CD8-positive, alpha-beta memory T cell (primary cell): Measurements from ENCODE around the gene CADPS. TPM values are rescaled to one million over a fixed set of nuclear protein-coding genes. Genes with fewer than 3 reads are reported as not detected.

Experiments
- CTCF ChIA-PET: fragments of 350-600 bp; sonication (Branson Sonifier 250); formaldehyde crosslinking; loops from one replicate; lab custom pipeline; 2021; ENCODE audit warnings: antibody characterized with exemption; lab: Charles Lee
- POLR2A ChIA-PET: fragments of 350-600 bp; sonication (Branson Sonifier 250); formaldehyde crosslinking; loops from one replicate; lab custom pipeline; 2021; ENCODE audit warnings: antibody characterized with exemption; lab: Charles Lee
- DNase-seq, 5 donors: peaks; one replicate each; pipeline versions ENCODE4 v3.0.0 to v3.0.0-alpha.2; 2020 to 2022; ENCODE audit warnings: mixed read lengths in 1 of 5
- H3K27ac ChIP-seq: one replicate; pipeline ENCODE4 v1.7.0; 2013; ENCODE audit warnings: low read depth, mild to moderate bottlenecking, low read length, moderate library complexity
- H3K27me3 ChIP-seq: 2 replicates; pipeline ENCODE4 v1.7.0; 2013; ENCODE audit warnings: low read length, mild to moderate bottlenecking; ENCODE audit not compliant: insufficient read depth, poor library complexity, severe bottlenecking
- H3K36me3 ChIP-seq: 2 replicates; pipeline ENCODE4 v1.7.0; 2013; ENCODE audit warnings: mild to moderate bottlenecking, low read length, moderate library complexity; ENCODE audit not compliant: insufficient read depth
- H3K4me1 ChIP-seq: 2 replicates; pipeline ENCODE4 v1.7.0; 2013; ENCODE audit warnings: mild to moderate bottlenecking, low read length, moderate library complexity; ENCODE audit not compliant: insufficient read depth
- H3K4me3 ChIP-seq: 2 replicates; pipeline ENCODE4 v1.7.0; 2013; ENCODE audit warnings: mild to moderate bottlenecking, low read length
- H3K9me3 ChIP-seq: 2 replicates; pipeline ENCODE4 v1.7.0; 2013; ENCODE audit warnings: mild to moderate bottlenecking, low read length
- H3K27ac Mint-ChIP-seq, 8 donors: one replicate each; pipeline ENCODE4 v1.8.0; 2020 to 2021; ENCODE audit warnings: mixed read lengths in 8 of 8, mild to moderate bottlenecking in 6 of 8, inconsistent platforms in 3 of 8, moderate library complexity in 3 of 8
- H3K27me3 Mint-ChIP-seq, 2 donors: one replicate each; pipeline ENCODE4 v1.8.0; 2020 to 2021; ENCODE audit warnings: mixed read lengths in 2 of 2, mild to moderate bottlenecking in 1 of 2, moderate library complexity in 1 of 2
- H3K36me3 Mint-ChIP-seq, 3 donors: one replicate each; pipeline ENCODE4 v1.8.0; 2020 to 2021; ENCODE audit warnings: mixed read lengths in 3 of 3, inconsistent platforms in 1 of 3, mild to moderate bottlenecking in 1 of 3
- H3K4me1 Mint-ChIP-seq, 3 donors: one replicate each; pipeline ENCODE4 v1.8.0; 2020 to 2021; ENCODE audit warnings: mixed read lengths in 3 of 3, inconsistent platforms in 1 of 3, mild to moderate bottlenecking in 1 of 3
- H3K4me3 Mint-ChIP-seq, 7 donors: one replicate each; pipeline ENCODE4 v1.8.0; 2020 to 2021; ENCODE audit warnings: mixed read lengths in 7 of 7, mild to moderate bottlenecking in 6 of 7, moderate library complexity in 4 of 7, inconsistent platforms in 2 of 7
- H3K9me3 Mint-ChIP-seq, 5 donors: one replicate each; pipeline ENCODE4 v1.8.0; 2020 to 2022; ENCODE audit warnings: mixed read lengths in 5 of 5, mild to moderate bottlenecking in 3 of 5, moderate library complexity in 2 of 5, inconsistent platforms in 1 of 5
- polyA plus RNA-seq: library from polyadenylated mRNA; unstranded; fragments of 300-500 nt; fragmentation: Illumina TruSeq; gene quantifications from one replicate; pipeline ENCODE4 v1.2.3, GENCODE V29; 2021
- total RNA-seq, 2 experiments: library from RNA; stranded (reverse); gene quantifications; one replicate each; pipeline ENCODE4 v1.2.3, GENCODE V29; 2021

CADPS gene
- total and polyA plus RNA-seq, 3 experiments from 2014 or later: not detected

DNA sequence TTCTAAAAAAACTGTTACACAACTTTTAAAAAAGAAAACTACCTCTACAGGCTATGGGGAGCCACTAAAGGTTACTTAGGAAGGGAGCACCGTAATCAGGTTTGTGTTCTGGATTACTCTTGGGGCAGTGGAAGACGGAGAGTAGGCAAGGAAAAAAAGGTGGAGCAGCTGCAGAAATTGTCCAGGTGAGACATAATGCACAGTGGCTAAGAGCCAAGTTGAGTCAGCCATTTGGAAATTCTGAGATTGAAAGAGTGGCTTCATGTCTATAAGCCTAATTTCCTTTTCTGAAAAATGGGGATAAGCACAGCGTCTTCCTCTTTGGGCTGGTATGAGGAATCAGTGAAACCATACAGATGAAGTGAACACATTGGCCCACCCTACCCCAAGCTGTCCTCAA lies 195.2 kb downstream of the CADPS start:
- Histone ChIP-seq H3K9me3 (no peaks in the 10 kb centered on the region), H3K27me3 (no peaks in the 10 kb centered on the region), H3K4me3 (no peak overlapping the region), H3K27ac (no peak overlapping the region), H3K36me3 (no peaks in the 10 kb centered on the region), H3K4me1 (no peaks in the 10 kb centered on the region)
- no peaks in the 10 kb centered on the region for H3K36me3 Mint-ChIP-seq
- ChIA-PET POLR2A (no interaction called here), CTCF (no interaction called here)
- H3K4me3 Mint-ChIP-seq: no peak overlapping the region
- H3K27me3 Mint-ChIP-seq: no peaks in the 10 kb centered on the region
- H3K9me3 Mint-ChIP-seq: peaks cover 0 to 7% (median 0%) of the 10 kb centered on the region in 5 donors
- no peak overlapping the region for H3K27ac Mint-ChIP-seq
- no peak for DNase-seq
- H3K4me1 Mint-ChIP-seq: no peaks in the 10 kb centered on the region

DNA sequence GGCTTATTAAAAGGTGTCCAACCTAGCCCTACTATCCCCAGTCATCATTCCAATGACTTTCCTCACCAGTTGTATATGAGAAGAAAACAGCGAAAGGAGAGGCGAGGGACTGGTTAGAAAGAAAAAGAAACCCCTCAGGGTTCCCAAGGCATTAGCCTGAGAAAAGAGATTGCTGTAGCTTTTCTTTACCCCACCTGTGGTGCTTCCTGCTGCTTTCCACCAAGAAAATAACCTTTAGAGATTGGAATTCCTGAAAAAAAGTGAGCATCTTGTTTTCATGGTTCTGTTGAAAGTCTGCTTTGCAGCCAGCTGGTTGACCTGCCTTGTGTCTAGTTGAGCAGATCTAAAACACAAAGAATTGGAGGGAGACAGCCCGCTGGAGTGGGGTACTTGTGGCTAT lies 196.4 kb downstream of the CADPS start:
- Mint-ChIP-seq H3K9me3 (peaks cover 0 to 7% (median 0%) of the 10 kb centered on the region in 5 donors), H3K27ac (no peak overlapping the region), H3K27me3 (no peaks in the 10 kb centered on the region), H3K4me1 (no peaks in the 10 kb centered on the region), H3K36me3 (no peaks in the 10 kb centered on the region), H3K4me3 (no peak overlapping the region)
- H3K9me3 ChIP-seq: no peaks in the 10 kb centered on the region
- no peak overlapping the region for H3K4me3 ChIP-seq
- H3K4me1 ChIP-seq: no peaks in the 10 kb centered on the region
- no peaks in the 10 kb centered on the region for H3K36me3 ChIP-seq
- ChIA-PET CTCF (no interaction called here), POLR2A (no interaction called here)
- no peak for DNase-seq
- H3K27me3 ChIP-seq: no peaks in the 10 kb centered on the region
- H3K27ac ChIP-seq: no peak overlapping the region

DNA sequence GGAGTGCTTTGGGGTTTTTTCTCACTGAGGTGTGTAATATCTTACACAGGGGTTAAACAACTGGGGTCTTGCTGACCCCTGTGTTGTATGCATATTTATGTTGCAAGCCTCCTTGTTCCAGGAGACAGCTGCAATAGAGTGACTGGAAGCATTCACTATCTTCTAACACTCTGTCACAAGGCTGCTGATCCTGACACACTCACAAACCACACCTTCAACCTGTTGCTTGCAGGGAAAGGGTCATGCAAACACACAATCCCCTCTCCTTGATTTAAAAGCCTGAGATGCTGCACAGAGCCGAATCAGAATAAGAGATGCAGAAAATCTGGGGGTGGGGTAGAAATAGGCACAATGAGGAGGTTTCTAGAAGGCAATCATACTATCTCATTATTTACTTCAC lies 197.3 kb downstream of the CADPS start:
- POLR2A ChIA-PET: no interaction called here
- H3K36me3 Mint-ChIP-seq: no peaks in the 10 kb centered on the region

DNA sequence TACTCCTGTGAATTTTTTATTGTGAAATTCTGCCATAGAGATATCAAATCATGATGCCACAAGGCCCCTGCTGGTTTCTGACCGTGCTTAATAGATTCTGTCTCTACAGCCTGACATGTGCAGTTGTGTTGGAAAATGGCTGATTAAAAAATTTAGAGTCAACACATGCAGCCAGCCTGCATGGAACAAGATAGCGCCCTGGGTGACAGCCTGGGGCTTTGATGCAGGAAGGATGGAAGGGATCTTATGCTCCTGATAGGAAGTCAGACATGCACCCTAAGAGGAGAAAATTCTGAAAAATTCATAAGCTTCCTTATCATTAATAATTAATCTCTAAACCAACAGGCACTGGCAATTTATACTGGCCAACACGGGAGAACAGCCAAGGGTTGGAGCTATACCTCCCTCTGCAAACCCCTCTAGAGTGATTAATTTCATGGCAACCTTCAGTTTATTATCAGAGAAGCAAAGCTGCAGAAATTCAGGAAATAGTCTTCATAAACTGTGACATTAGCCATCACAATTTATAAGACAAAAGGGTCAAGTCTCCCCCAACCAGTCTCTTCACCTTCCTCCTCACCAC lies 198.4 kb downstream of the CADPS start:
- DNase-seq: no peak

More for the DNA sequence above, 197.3 kb downstream of the CADPS start:
- no peak overlapping the region for H3K4me3 Mint-ChIP-seq
- no peak for DNase-seq
- Histone ChIP-seq H3K27ac (no peak overlapping the region), H3K27me3 (no peaks in the 10 kb centered on the region), H3K9me3 (no peaks in the 10 kb centered on the region), H3K4me1 (no peaks in the 10 kb centered on the region), H3K36me3 (no peaks in the 10 kb centered on the region), H3K4me3 (no peak overlapping the region)
- H3K27ac Mint-ChIP-seq: no peak overlapping the region
- H3K4me1 Mint-ChIP-seq: no peaks in the 10 kb centered on the region
- CTCF ChIA-PET: no interaction called here
- peaks cover 0 to 4% (median 0%) of the 10 kb centered on the region in 5 donors for H3K9me3 Mint-ChIP-seq
- no peaks in the 10 kb centered on the region for H3K27me3 Mint-ChIP-seq

DNA sequence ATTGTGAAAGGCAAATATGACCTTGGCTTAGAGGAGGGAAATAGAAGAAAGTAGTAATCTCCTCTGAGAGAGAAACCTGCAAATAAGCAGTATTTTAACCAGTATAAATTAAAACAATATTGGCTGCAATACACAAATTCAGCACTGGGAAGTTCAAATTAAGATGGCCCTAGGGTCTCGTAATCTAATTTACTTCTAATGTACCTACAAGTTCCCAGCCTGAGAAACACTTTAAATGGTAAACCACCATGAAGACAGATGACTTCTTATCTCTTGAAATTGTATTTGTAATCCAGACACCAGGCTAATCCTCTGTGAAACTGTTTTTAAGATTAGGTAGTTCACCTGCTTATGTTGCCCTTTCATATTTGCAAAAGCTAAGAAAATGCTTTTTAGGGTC lies 199.7 kb downstream of the CADPS start:
- Mint-ChIP-seq H3K27ac (no peak overlapping the region), H3K4me1 (no peaks in the 10 kb centered on the region), H3K4me3 (no peak overlapping the region), H3K9me3 (peaks cover 0 to 4% (median 2%) of the 10 kb centered on the region in 5 donors), H3K27me3 (no peaks in the 10 kb centered on the region), H3K36me3 (peaks cover 0 to 4% (median 0%) of the 10 kb centered on the region in 3 donors)
- no peak for DNase-seq
- no peak overlapping the region for H3K4me3 ChIP-seq
- POLR2A ChIA-PET: no interaction called here
- no peaks in the 10 kb centered on the region for H3K9me3 ChIP-seq
- no peaks in the 10 kb centered on the region for H3K4me1 ChIP-seq
- H3K36me3 ChIP-seq: no peaks in the 10 kb centered on the region
- H3K27ac ChIP-seq: no peak overlapping the region
- CTCF ChIA-PET: no interaction called here
- H3K27me3 ChIP-seq: no peaks in the 10 kb centered on the region

More for the DNA sequence above, 198.4 kb downstream of the CADPS start:
- H3K4me1 Mint-ChIP-seq: no peaks in the 10 kb centered on the region
- ChIA-PET CTCF (no interaction called here), POLR2A (no interaction called here)
- no peak overlapping the region for H3K27ac Mint-ChIP-seq
- H3K27me3 ChIP-seq: no peaks in the 10 kb centered on the region
- no peaks in the 10 kb centered on the region for H3K9me3 ChIP-seq
- no peaks in the 10 kb centered on the region for H3K27me3 Mint-ChIP-seq
- no peak overlapping the region for H3K27ac ChIP-seq
- H3K4me1 ChIP-seq: no peaks in the 10 kb centered on the region
- no peak overlapping the region for H3K4me3 Mint-ChIP-seq
- no peak overlapping the region for H3K4me3 ChIP-seq
- H3K9me3 Mint-ChIP-seq: peaks cover 0 to 4% (median 3%) of the 10 kb centered on the region in 5 donors
- no peaks in the 10 kb centered on the region for H3K36me3 ChIP-seq
- H3K36me3 Mint-ChIP-seq: peaks cover 0 to 4% (median 0%) of the 10 kb centered on the region in 3 donors

DNA sequence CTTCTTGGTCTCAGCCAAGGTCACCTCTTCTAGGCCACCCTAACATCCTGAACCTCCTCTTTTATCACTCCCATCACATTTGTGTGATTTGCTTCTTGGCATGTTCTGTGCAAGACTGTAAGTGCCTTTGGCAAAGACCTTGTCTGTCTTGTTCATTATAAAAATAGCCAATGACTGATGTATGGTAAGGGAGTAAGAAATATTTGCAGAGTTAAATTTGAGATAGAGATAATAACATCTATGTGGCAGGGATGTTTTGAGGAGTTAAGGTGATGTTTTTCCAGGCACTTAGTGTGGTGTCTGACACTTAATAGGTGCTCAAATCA lies 202.3 kb downstream of the CADPS start:
- H3K27ac ChIP-seq: no peak overlapping the region
- Mint-ChIP-seq H3K27ac (no peak overlapping the region), H3K36me3 (peaks cover 0 to 4% (median 0%) of the 10 kb centered on the region in 3 donors), H3K9me3 (peaks cover 0 to 5% (median 2%) of the 10 kb centered on the region in 5 donors), H3K27me3 (no peaks in the 10 kb centered on the region), H3K4me3 (no peak overlapping the region), H3K4me1 (no peaks in the 10 kb centered on the region)
- H3K4me3 ChIP-seq: no peak overlapping the region
- no peaks in the 10 kb centered on the region for H3K4me1 ChIP-seq
- no peaks in the 10 kb centered on the region for H3K36me3 ChIP-seq
- H3K9me3 ChIP-seq: no peaks in the 10 kb centered on the region
- no peaks in the 10 kb centered on the region for H3K27me3 ChIP-seq
- ChIA-PET CTCF (no interaction called here), POLR2A (no interaction called here)
- DNase-seq: no peak

DNA sequence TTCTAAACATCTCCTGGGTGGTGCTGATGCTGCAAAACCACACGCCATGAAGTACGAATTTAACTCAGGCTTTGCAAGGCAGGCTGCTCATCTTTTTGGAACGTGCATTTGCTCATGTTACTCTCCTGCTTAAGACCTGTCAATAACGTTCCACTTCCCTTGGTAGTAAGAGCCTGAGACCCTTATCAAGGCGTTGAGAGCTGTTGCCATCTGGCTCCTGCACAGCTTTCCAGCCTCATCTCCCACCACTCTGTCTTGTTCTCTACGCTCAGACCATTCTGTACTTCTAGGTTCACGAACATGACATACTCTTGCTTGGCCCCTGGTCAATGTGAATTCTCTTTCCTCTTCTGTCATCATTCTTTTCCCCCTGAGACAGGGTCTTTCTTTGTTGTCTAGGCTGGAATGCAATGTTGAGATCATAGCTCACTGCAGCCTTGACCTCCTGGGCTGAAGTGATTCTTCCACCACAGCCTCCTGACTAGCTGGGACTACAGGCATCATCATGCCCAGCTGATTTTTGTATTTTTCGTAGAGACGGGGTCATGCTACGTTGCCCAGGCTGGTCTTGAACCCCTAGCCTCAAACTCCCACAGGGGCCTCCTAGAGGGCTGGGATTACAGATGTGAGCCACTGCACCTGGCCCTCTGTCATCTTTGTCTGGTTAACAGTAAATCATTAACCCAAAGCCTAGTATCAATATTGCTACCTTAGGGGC lies 202.8 kb downstream of the CADPS start:
- Mint-ChIP-seq H3K4me1 (no peaks in the 10 kb centered on the region), H3K4me3 (no peak overlapping the region), H3K27ac (no peak overlapping the region), H3K27me3 (no peaks in the 10 kb centered on the region), H3K9me3 (peaks cover 0 to 5% (median 2%) of the 10 kb centered on the region in 5 donors), H3K36me3 (peaks cover 0 to 4% (median 0%) of the 10 kb centered on the region in 3 donors)
- no peaks in the 10 kb centered on the region for H3K9me3 ChIP-seq
- H3K27ac ChIP-seq: no peak overlapping the region
- no peak overlapping the region for H3K4me3 ChIP-seq
- no peaks in the 10 kb centered on the region for H3K27me3 ChIP-seq
- no peaks in the 10 kb centered on the region for H3K36me3 ChIP-seq
- no peaks in the 10 kb centered on the region for H3K4me1 ChIP-seq
- CTCF ChIA-PET: no interaction called here
- no peak for DNase-seq
- POLR2A ChIA-PET: no interaction called here

DNA sequence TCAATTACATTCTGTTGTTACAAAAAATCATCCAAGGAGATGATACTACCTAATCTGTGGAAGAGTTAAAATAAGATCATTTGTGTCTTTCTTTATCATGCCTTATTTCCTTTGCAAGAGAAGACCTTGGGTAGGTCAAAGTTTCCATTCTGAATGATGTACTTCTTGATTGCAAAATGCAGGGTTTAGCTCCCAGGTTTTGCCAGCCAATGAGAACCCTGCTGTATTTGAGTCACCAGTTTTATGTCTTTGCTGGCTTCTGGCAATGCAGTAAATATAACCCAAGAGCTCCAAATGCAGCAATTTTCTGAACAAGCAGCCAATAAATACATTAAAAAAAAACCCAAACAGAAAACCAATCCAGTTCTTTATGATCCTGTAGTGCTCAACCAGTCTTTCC lies 204.9 kb downstream of the CADPS start:
- no peaks in the 10 kb centered on the region for H3K27me3 ChIP-seq
- no peak overlapping the region for H3K27ac ChIP-seq
- no peaks in the 10 kb centered on the region for H3K4me1 Mint-ChIP-seq
- H3K4me3 ChIP-seq: no peak overlapping the region
- H3K9me3 ChIP-seq: no peaks in the 10 kb centered on the region
- peaks cover 0 to 5% (median 2%) of the 10 kb centered on the region in 5 donors for H3K9me3 Mint-ChIP-seq
- CTCF ChIA-PET: no interaction called here
- H3K27ac Mint-ChIP-seq: no peak overlapping the region
- no peaks in the 10 kb centered on the region for H3K27me3 Mint-ChIP-seq
- no peak for DNase-seq
- H3K36me3 ChIP-seq: no peaks in the 10 kb centered on the region
- no peaks in the 10 kb centered on the region for H3K4me1 ChIP-seq
- POLR2A ChIA-PET: no interaction called here
- H3K4me3 Mint-ChIP-seq: no peak overlapping the region
- H3K36me3 Mint-ChIP-seq: peaks cover 0 to 4% (median 0%) of the 10 kb centered on the region in 3 donors
